Measurements from ENCODE around the gene SDR42E2. TPM values are rescaled to one million over a fixed set of nuclear protein-coding genes. Genes with fewer than 3 reads are reported as not detected.
A peak's percentile ranks its signal among the peaks of the same experiment; 100 is the strongest.
"Not testable (repeated sequence)": the region's sequence is repeated elsewhere in the genome, so short reads cannot be mapped to it uniquely, and the experiment has no call there.

SDR42E2 gene
- total RNA-seq, 4 donors from 2014 or later: not detected

DNA sequence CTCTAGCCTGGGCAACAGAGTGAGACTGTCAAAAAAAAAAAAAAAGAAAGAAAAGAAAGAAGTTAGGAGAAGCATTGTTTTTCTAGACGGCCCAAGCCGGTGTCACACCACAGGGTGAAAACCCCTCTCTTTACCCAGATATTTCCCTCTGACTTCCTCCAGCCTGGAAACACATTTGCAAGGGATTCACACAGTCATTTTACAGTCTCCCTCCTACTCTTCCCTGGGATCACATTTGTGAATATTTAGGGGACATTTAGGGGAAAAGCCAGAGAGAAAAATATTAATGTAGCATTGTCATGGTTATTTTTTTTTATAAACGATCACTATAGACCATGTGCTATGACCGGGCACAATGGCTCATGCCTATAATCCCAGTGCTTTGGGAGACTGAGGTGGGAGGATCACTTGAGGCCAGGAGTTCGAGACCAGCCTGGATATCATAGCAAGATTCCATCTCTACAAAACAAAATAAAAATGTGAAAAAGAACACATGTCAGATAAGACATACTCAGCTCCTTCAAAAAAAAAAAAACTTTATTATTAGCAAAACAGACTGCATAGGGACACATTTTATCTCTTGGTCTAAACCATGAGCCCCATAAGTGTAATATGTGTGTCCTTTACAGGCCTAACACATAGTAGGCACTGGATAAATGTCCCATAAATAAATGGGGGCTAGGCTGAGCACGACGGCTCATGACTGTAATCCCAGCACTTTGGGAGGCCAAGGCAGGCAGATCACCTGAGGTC is 10.9 kb upstream of the SDR42E2 start:
- Histone ChIP-seq H3K4me3 (no peak overlapping the region), H3K9me3 (no peaks in the 10 kb centered on the region), H3K27ac (no peak overlapping the region), H3K36me3 (no peaks in the 10 kb centered on the region), H3K4me1 (no peaks in the 10 kb centered on the region), H3K27me3 (no peaks in the 10 kb centered on the region)
- intact Hi-C loops (cut with DNase I; ENCODE audit: low total_unique reads): no loop called here
- DNase-seq: no peak
- no peak for ATAC-seq
- in situ Hi-C loops (cut with MboI; ENCODE audit: low sequenced_read_pairs in 4 of 4): no loop called here
- TF ChIP-seq, protein P1, sequence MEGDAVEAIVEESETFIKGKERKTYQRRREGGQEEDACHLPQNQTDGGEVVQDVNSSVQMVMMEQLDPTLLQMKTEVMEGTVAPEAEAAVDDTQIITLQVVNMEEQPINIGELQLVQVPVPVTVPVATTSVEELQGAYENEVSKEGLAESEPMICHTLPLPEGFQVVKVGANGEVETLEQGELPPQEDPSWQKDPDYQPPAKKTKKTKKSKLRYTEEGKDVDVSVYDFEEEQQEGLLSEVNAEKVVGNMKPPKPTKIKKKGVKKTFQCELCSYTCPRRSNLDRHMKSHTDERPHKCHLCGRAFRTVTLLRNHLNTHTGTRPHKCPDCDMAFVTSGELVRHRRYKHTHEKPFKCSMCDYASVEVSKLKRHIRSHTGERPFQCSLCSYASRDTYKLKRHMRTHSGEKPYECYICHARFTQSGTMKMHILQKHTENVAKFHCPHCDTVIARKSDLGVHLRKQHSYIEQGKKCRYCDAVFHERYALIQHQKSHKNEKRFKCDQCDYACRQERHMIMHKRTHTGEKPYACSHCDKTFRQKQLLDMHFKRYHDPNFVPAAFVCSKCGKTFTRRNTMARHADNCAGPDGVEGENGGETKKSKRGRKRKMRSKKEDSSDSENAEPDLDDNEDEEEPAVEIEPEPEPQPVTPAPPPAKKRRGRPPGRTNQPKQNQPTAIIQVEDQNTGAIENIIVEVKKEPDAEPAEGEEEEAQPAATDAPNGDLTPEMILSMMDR (IDR thresholded peaks at IDR 0.05 in 4 of 5, conservative IDR thresholded peaks at IDR 0.05 in 1 of 5): no peak
- no peak for TF ChIP-seq POLR2A (IDR thresholded peaks at IDR 0.05)

DNA sequence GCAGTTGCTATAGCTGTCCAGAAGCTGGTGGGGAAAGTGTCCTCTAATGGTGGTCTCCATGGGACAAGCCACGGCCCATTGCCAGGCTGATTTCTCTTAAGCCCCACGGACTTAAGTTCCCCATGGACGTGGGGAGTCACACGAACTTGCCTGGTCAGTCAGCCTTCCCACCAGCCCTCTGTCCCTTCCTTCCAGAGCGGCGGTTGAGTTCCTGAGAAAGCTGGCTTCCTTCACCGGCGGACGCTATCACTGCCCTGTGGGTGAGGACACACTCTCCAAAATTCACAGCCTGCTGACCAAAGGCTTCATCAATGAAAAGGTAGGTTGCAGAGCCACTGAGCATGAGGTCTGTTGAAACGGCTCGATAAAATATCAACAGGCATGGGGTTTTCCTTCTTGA is 10.0 kb upstream of the SDR42E2 start:
- Histone ChIP-seq H3K4me1 (no peaks in the 10 kb centered on the region), H3K36me3 (no peaks in the 10 kb centered on the region), H3K9me3 (no peaks in the 10 kb centered on the region), H3K4me3 (no peak overlapping the region), H3K27ac (no peak overlapping the region), H3K27me3 (no peaks in the 10 kb centered on the region)
- intact Hi-C loops (cut with DNase I; ENCODE audit: low total_unique reads) (no loop called here), in situ Hi-C loops (cut with MboI; ENCODE audit: low sequenced_read_pairs in 4 of 4) (no loop called here)
- no peak for ATAC-seq
- no peak for DNase-seq
- TF ChIP-seq POLR2A (IDR thresholded peaks at IDR 0.05): no peak
- TF ChIP-seq, protein P1 (IDR thresholded peaks at IDR 0.05 in 4 of 5, conservative IDR thresholded peaks at IDR 0.05 in 1 of 5): no peak

- ATAC-seq; H3K9me3 ChIP-seq; H3K36me3 ChIP-seq; H3K4me1 ChIP-seq; H3K27me3 ChIP-seq; H3K27ac ChIP-seq; in situ Hi-C loops (cut with MboI; ENCODE audit: low sequenced_read_pairs in 4 of 4); intact Hi-C loops (cut with DNase I; ENCODE audit: low total_unique reads); DNase-seq; H3K4me3 ChIP-seq: not testable (repeated sequence)
These were observed 9.2 kb upstream of the SDR42E2 start for GRCh38 chr16:22153078-22153477.

- H3K4me1 ChIP-seq: no peaks in the 10 kb centered on the region
- TF ChIP-seq POLR2A (IDR thresholded peaks at IDR 0.05): no peak
- TF ChIP-seq, protein P1 (IDR thresholded peaks at IDR 0.05 in 4 of 5, conservative IDR thresholded peaks at IDR 0.05 in 1 of 5): no peak
- H3K4me3 ChIP-seq: no peak overlapping the region
- H3K27ac ChIP-seq: no peak overlapping the region
- no peaks in the 10 kb centered on the region for H3K36me3 ChIP-seq
- DNase-seq (no peak), ATAC-seq (no peak)
- intact Hi-C loops (cut with DNase I; ENCODE audit: low total_unique reads): no loop called here
- in situ Hi-C loops (cut with MboI; ENCODE audit: low sequenced_read_pairs in 4 of 4): no loop called here
- H3K9me3 ChIP-seq: no peaks in the 10 kb centered on the region
- peaks cover 14 to 21% (median 15%) of the 10 kb centered on the region in 3 donors for H3K27me3 ChIP-seq
These were observed 905 bp upstream of the SDR42E2 start for GRCh38 chr16:22161401-22161800.

- intact Hi-C loops (cut with DNase I; ENCODE audit: low total_unique reads) (no loop called here), in situ Hi-C loops (cut with MboI; ENCODE audit: low sequenced_read_pairs in 4 of 4) (no loop called here)
- H3K4me3 ChIP-seq: peak overlapping the region in 1 of 4 donors; percentile 21
- DNase-seq (no peak), ATAC-seq (no peak)
- H3K36me3 ChIP-seq: no peaks in the 10 kb centered on the region
- H3K27me3 ChIP-seq: peaks cover 14 to 21% (median 15%) of the 10 kb centered on the region in 3 donors
- TF ChIP-seq, protein P1 (IDR thresholded peaks at IDR 0.05 in 4 of 5, conservative IDR thresholded peaks at IDR 0.05 in 1 of 5): no peak
- TF ChIP-seq POLR2A (IDR thresholded peaks at IDR 0.05): no peak
- no peaks in the 10 kb centered on the region for H3K9me3 ChIP-seq
- H3K27ac ChIP-seq: no peak overlapping the region
- no peaks in the 10 kb centered on the region for H3K4me1 ChIP-seq
These were observed 327 bp downstream of the SDR42E2 start for GRCh38 chr16:22162656-22163009.
